Colonic mucosa (tissue), 4 donors: ENCODE results near the gene MUC12. TPM values are rescaled to one million over a fixed set of nuclear protein-coding genes. Genes with fewer than 3 reads are reported as not detected.
A peak's percentile ranks its signal among the peaks of the same experiment; 100 is the strongest.
"Not testable (repeated sequence)": the region's sequence is repeated elsewhere in the genome, so short reads cannot be mapped to it uniquely, and the experiment has no call there.

Experiments
- DNase-seq: peaks from one replicate; pipeline ENCODE4 v3.0.0-alpha.2; 2020
- H3K27ac ChIP-seq: fragments of 200-600 bp; one replicate; pipeline ENCODE4 v1.8.0; 2021
- H3K27me3 ChIP-seq: fragments of 200-600 bp; one replicate; pipeline ENCODE4 v1.8.0; 2021
- H3K36me3 ChIP-seq: fragments of 200-600 bp; one replicate; pipeline ENCODE4 v1.8.0; 2021
- H3K4me1 ChIP-seq: fragments of 200-600 bp; one replicate; pipeline ENCODE4 v1.8.0; 2021; ENCODE audit warnings: mild to moderate bottlenecking
- H3K4me3 ChIP-seq: fragments of 200-600 bp; one replicate; pipeline ENCODE4 v1.8.0; 2021
- H3K9ac ChIP-seq, 2 donors: one replicate each; pipeline ENCODE4 v1.7.0; 2013; ENCODE audit warnings: control low read depth in 2 of 2, low read depth in 2 of 2, low read length in 2 of 2
- H3K9me3 ChIP-seq: fragments of 200-600 bp; one replicate; pipeline ENCODE4 v1.8.0; 2021
- CTCF ChIP-seq: fragments of 200-600 bp; IDR thresholded peaks from one replicate; pipeline ENCODE4 v1.8.0; 2022; ENCODE audit warnings: antibody characterized with exemption, mild to moderate bottlenecking
- intact Hi-C: fragments of 100-400 bp; cut with DNase I; formaldehyde crosslinking; loops from one replicate; pipeline ENCODE4 v1.14.1; 2022
- total RNA-seq, 2 donors: library from RNA; stranded (reverse); fragmentation: NEBNext Ultra II Directional in 1 of 2; extraction: Animal tissue kit (Norgen Biotek cat#: 25700) in 1 of 2; gene quantifications; one replicate each; pipeline ENCODE4 v1.2.1, GENCODE V29; 2021
- donor health status: healthy.
- donor health status: DM: no; HTN: no; CAD: no.
- donor health status: DM: no; HTN: no; CAD: no.

Gene MUC12
- total RNA-seq, 2 donors from 2014 or later, result 331 to 542 TPM

GRCh38 chr7:101059620-101059942 is 90.2 kb downstream of the MUC12 start:
- no peak for DNase-seq
- intact Hi-C loops, result loop anchor here (2.0 kb wide), 1 partner anchor 95 kb away; no protein-coding TSS in a partner anchor
- Histone ChIP-seq H3K27me3 (no peaks in the 10 kb centered on the region), H3K9ac (no peak overlapping the region), H3K4me3 (no peak overlapping the region), H3K36me3 (no peaks in the 10 kb centered on the region), H3K4me1 (no peaks in the 10 kb centered on the region), H3K9me3 (no peaks in the 10 kb centered on the region), H3K27ac (no peak overlapping the region)
- TF ChIP-seq CTCF, result peak; percentile 1

GRCh38 chr7:101060992-101061391 is 91.6 kb downstream of the MUC12 start:
- no peaks in the 10 kb centered on the region for H3K4me1 ChIP-seq
- no peaks in the 10 kb centered on the region for H3K36me3 ChIP-seq
- no peaks in the 10 kb centered on the region for H3K9me3 ChIP-seq
- intact Hi-C loops, result loop anchor here (5.0 kb wide), 1 partner anchor 169 kb away; no protein-coding TSS in a partner anchor
- no peak for DNase-seq
- TF ChIP-seq CTCF, result no peak
- no peak overlapping the region for H3K9ac ChIP-seq
- H3K4me3 ChIP-seq, result no peak overlapping the region
- no peaks in the 10 kb centered on the region for H3K27me3 ChIP-seq
- H3K27ac ChIP-seq, result no peak overlapping the region

- H3K9me3 ChIP-seq, H3K9ac ChIP-seq, H3K4me1 ChIP-seq, H3K4me3 ChIP-seq, H3K36me3 ChIP-seq, H3K27ac ChIP-seq, H3K27me3 ChIP-seq, DNase-seq: not testable (repeated sequence)
- intact Hi-C loops, result loop anchor here (5.0 kb wide), 1 partner anchor 172 kb away; no protein-coding TSS in a partner anchor
Measured at GRCh38 chr7:101064176-101064550, 94.8 kb downstream of the MUC12 start.

GRCh38 chr7:101065162-101065561 is 95.8 kb downstream of the MUC12 start:
- H3K27me3 ChIP-seq, result not testable (repeated sequence)

GRCh38 chr7:101066141-101066832 is 96.9 kb downstream of the MUC12 start:
- no peaks in the 10 kb centered on the region for H3K36me3 ChIP-seq
- no peak overlapping the region for H3K9ac ChIP-seq
- H3K27me3 ChIP-seq, result no peaks in the 10 kb centered on the region
- no peak overlapping the region for H3K4me3 ChIP-seq
- H3K27ac ChIP-seq, result no peak overlapping the region
- intact Hi-C loops, result no loop called here
- TF ChIP-seq CTCF, result no peak
- no peaks in the 10 kb centered on the region for H3K9me3 ChIP-seq
- no peak for DNase-seq
- H3K4me1 ChIP-seq, result no peaks in the 10 kb centered on the region

More at GRCh38 chr7:101065162-101065561, 95.8 kb downstream of the MUC12 start:
- DNase-seq, H3K27ac ChIP-seq, intact Hi-C loops, H3K4me1 ChIP-seq, H3K9me3 ChIP-seq, H3K9ac ChIP-seq, H3K4me3 ChIP-seq, H3K36me3 ChIP-seq: not testable (repeated sequence)

GRCh38 chr7:101066833-101067177 is 97.4 kb downstream of the MUC12 start:
- no peaks in the 10 kb centered on the region for H3K9me3 ChIP-seq
- no peaks in the 10 kb centered on the region for H3K36me3 ChIP-seq
- no peak overlapping the region for H3K4me3 ChIP-seq
- no peaks in the 10 kb centered on the region for H3K4me1 ChIP-seq
- no peak for DNase-seq
- no peak for TF ChIP-seq CTCF
- H3K9ac ChIP-seq, result no peak overlapping the region
- intact Hi-C loops, result no loop called here
- H3K27ac ChIP-seq, result no peak overlapping the region
- H3K27me3 ChIP-seq, result no peaks in the 10 kb centered on the region
